Caco-2 (cell line): Measurements from ENCODE around the gene GNB1. TPM values are rescaled to one million over a fixed set of nuclear protein-coding genes. Genes with fewer than 3 reads are reported as not detected.

ENCODE experiments used
- BruUV-seq: library from RNA; stranded (reverse); fragments of 400-500 nt; replicated peaks from 2 replicates; lab custom pipeline; 2021; lab: Mats Ljungman, UMichigan
- CTCF ChIA-PET: fragments of 300-600 bp; sonication (Branson Sonifier 250); formaldehyde crosslinking; loops from one replicate; lab custom pipeline; 2022; ENCODE audit warnings: antibody characterized with exemption; lab: Charles Lee
- POLR2A ChIA-PET: fragments of 300-600 bp; sonication (Branson Sonifier 250); formaldehyde crosslinking; loops from one replicate; lab custom pipeline; 2022; ENCODE audit warnings: antibody characterized with exemption; lab: Charles Lee
- DNase-seq, 2 experiments: peaks; one replicate each; pipeline versions ENCODE4 v3.0.0 to v3.0.0-alpha.2; 2020 to 2022
- H3K27me3 ChIP-seq: replicated peaks from 2 replicates; pipeline ENCODE4 v1.6.0; 2011; ENCODE audit warnings: low read length; ENCODE audit not compliant: control insufficient read depth, insufficient read depth
- H3K36me3 ChIP-seq: 2 replicates; pipeline ENCODE4 v1.5.1; 2011; ENCODE audit warnings: low read length; ENCODE audit not compliant: control insufficient read depth, insufficient read depth
- H3K4me1 ChIP-seq: fragments of 250-450 bp; sonication (Bioruptor Pico); 2 replicates; pipeline ENCODE4 v1.5.1; 2020; ENCODE audit warnings: mild to moderate bottlenecking
- H3K4me3 ChIP-seq: 2 replicates; pipeline ENCODE4 v1.5.1; 2011; ENCODE audit warnings: low read depth, mild to moderate bottlenecking, control low read depth, low read length
- H3K9me3 ChIP-seq: fragments of 250-450 bp; sonication (Bioruptor Pico); 2 replicates; pipeline ENCODE4 v1.5.1; 2020; ENCODE audit warnings: mild to moderate bottlenecking, moderate library complexity
- H3K27ac Mint-ChIP-seq: one replicate; pipeline ENCODE4 v1.8.0; 2022; ENCODE audit warnings: mixed read lengths; ENCODE audit not compliant: unreplicated experiment
- H3K27me3 Mint-ChIP-seq: one replicate; pipeline ENCODE4 v1.8.0; 2022; ENCODE audit warnings: mixed read lengths; ENCODE audit not compliant: insufficient read depth, unreplicated experiment
- H3K36me3 Mint-ChIP-seq: one replicate; pipeline ENCODE4 v1.8.0; 2022; ENCODE audit warnings: mild to moderate bottlenecking, mixed read lengths; ENCODE audit not compliant: insufficient read depth, unreplicated experiment
- H3K4me1 Mint-ChIP-seq: one replicate; pipeline ENCODE4 v1.8.0; 2022; ENCODE audit warnings: low read depth, mixed read lengths; ENCODE audit not compliant: unreplicated experiment
- H3K4me3 Mint-ChIP-seq: one replicate; pipeline ENCODE4 v1.8.0; 2022; ENCODE audit warnings: mild to moderate bottlenecking, moderate library complexity, mixed read lengths; ENCODE audit not compliant: unreplicated experiment
- H3K9me3 Mint-ChIP-seq: one replicate; pipeline ENCODE4 v1.8.0; 2022; ENCODE audit warnings: mixed read lengths; ENCODE audit not compliant: unreplicated experiment
- intact Hi-C: fragments of 100-400 bp; cut with micrococcal nuclease; formaldehyde crosslinking; loops from one replicate; pipeline ENCODE4 v1.10.0; 2022; ENCODE audit not compliant: unreplicated experiment
- total RNA-seq: library from RNA; stranded (reverse); gene quantifications from 2 replicates; pipeline ENCODE4 v1.2.3, GENCODE V29; 2022
- TF ChIP-seq, protein P1 (sequence below), 2 experiments: fragments of 200-600 bp in 1 of 2; IDR thresholded peaks; 1 replicate in 1 of 2; 2 replicates in 1 of 2; pipeline versions ENCODE4 v1.5.1 to v1.8.0; 2011 to 2022; ENCODE audit warnings: antibody characterized with exemption in 1 of 2, control low read depth in 1 of 2, inconsistent platforms in 1 of 2, low read depth in 1 of 2, low read length in 1 of 2, mild to moderate bottlenecking in 1 of 2, moderate library complexity in 1 of 2; ENCODE audit not compliant: insufficient read depth in 1 of 2, severe bottlenecking in 1 of 2, unreplicated experiment in 1 of 2

The GNB1 gene
- total RNA-seq, 1 experiment from 2014 or later: 301 TPM

DNA sequence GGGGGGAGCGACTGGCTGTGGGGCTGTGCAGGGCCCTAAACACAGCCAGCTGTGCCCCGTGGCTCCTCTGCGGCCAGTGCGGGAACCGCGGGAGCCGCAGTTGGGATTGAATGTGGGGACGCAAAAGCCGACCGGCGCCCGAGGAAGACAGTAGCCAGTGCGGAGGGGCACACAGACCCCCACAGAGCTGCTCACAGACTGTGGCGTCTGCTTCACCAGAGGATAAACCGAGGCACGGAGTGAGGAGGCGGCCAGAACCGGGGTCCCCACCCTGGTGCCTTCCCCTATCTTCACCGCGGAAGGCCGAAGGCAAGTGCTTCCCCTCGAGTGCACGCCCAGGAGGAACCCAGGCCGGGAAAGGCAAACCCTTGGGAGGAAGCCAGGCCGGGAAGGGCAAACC, 36.9 kb upstream of the GNB1 start:
- Mint-ChIP-seq H3K9me3 (no peaks in the 10 kb centered on the region), H3K4me3 (no peak overlapping the region), H3K27ac (no peak overlapping the region), H3K27me3 (no peaks in the 10 kb centered on the region), H3K36me3 (no peaks in the 10 kb centered on the region), H3K4me1 (no peaks in the 10 kb centered on the region)
- TF ChIP-seq, protein P1, sequence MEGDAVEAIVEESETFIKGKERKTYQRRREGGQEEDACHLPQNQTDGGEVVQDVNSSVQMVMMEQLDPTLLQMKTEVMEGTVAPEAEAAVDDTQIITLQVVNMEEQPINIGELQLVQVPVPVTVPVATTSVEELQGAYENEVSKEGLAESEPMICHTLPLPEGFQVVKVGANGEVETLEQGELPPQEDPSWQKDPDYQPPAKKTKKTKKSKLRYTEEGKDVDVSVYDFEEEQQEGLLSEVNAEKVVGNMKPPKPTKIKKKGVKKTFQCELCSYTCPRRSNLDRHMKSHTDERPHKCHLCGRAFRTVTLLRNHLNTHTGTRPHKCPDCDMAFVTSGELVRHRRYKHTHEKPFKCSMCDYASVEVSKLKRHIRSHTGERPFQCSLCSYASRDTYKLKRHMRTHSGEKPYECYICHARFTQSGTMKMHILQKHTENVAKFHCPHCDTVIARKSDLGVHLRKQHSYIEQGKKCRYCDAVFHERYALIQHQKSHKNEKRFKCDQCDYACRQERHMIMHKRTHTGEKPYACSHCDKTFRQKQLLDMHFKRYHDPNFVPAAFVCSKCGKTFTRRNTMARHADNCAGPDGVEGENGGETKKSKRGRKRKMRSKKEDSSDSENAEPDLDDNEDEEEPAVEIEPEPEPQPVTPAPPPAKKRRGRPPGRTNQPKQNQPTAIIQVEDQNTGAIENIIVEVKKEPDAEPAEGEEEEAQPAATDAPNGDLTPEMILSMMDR (IDR thresholded peaks at IDR 0.05; ENCODE audit: insufficient read depth in 1 of 2, low read depth in 1 of 2, low read length in 1 of 2, severe bottlenecking in 1 of 2, unreplicated experiment in 1 of 2): no peak
- CTCF ChIA-PET: no interaction called here
- intact Hi-C loops: no loop called here
- Histone ChIP-seq H3K4me1 (peaks cover 9% of the 10 kb centered on the region; the same call in 1 of the 2 replicates), H3K27me3 (no peaks in the 10 kb centered on the region), H3K4me3 (no peak overlapping the region), H3K36me3 (no peaks in the 10 kb centered on the region), H3K9me3 (no peaks in the 10 kb centered on the region)
- DNase-seq: no peak
- no TSS peak for BruUV-seq
- POLR2A ChIA-PET: no interaction called here

DNA sequence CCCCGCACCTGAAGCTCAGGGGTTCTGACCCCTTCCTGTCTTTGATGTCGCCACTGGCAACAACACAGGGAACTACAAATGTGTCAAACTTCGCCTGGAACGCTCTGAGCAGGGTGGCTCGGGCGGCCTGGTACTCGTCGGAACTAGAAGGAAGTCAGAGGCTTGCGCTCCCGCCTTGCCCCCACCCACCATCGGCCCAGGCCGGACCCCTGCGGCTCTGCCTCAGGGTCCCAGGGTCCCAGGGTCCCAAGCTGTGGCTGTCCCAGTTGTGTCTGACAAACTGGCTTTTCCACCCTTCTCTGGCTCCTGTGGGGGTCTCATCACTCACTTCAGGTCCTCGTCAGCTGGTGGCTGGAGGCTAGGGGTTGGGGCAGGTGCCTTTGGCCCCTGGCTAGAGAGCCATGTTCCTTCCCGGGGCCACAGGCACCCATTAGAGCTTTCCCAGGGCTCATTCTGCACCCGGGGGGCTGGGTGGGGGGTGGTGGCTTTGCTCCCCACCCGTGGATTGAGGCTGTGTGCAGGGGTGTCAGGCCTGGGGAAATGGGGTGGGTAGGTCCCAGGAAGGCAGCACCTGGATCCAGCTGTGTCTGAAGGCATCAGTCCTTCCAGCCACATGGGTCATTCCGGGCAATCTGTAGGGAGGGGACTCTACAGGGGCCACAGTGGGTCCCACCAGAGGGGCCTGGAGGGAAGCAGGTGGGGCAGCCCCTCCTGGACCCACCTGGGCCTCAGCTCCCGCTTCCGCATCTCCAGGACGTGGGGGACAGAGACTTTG, 36.2 kb upstream of the GNB1 start:
- ChIA-PET POLR2A (no interaction called here), CTCF (no interaction called here)
- BruUV-seq: no TSS peak
- no peaks in the 10 kb centered on the region for H3K27me3 ChIP-seq
- intact Hi-C loops: no loop called here
- no peak for DNase-seq
- no peak overlapping the region for H3K27ac Mint-ChIP-seq
- TF ChIP-seq, protein P1 (IDR thresholded peaks at IDR 0.05; ENCODE audit: insufficient read depth in 1 of 2, low read depth in 1 of 2, low read length in 1 of 2, severe bottlenecking in 1 of 2, unreplicated experiment in 1 of 2): no peak
- H3K9me3 Mint-ChIP-seq: no peaks in the 10 kb centered on the region
- no peaks in the 10 kb centered on the region for H3K9me3 ChIP-seq
- no peak overlapping the region for H3K4me3 ChIP-seq
- H3K36me3 Mint-ChIP-seq: no peaks in the 10 kb centered on the region
- no peaks in the 10 kb centered on the region for H3K4me1 Mint-ChIP-seq
- H3K4me1 ChIP-seq: peaks cover 10% of the 10 kb centered on the region; the same call in 1 of the 2 replicates
- no peak overlapping the region for H3K4me3 Mint-ChIP-seq
- no peaks in the 10 kb centered on the region for H3K36me3 ChIP-seq
- H3K27me3 Mint-ChIP-seq: no peaks in the 10 kb centered on the region

DNA sequence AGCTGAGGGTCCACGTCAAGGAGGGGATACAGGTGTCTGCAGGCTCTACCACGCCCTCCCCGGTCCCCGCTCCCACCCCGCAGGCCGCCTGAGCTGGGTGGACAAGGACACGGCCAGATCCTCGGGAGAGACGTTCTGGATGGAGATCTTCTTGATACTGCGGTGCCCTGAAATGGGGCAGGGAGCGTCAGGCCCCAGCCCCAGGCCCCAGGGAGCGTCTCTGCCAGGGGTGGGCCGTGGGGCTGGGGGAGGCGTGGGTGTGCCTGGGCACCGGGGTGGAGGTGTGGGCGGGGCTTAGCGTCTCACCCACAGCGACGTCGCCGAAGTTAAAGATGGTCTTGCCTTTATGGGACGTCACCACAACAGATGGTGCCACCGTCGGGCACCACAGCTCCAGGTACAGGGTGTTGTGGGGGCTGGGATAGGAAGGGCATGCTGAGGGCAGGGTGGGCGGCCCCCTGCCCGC, 35.5 kb upstream of the GNB1 start:
- TF ChIP-seq, protein P1 (IDR thresholded peaks at IDR 0.05; ENCODE audit: insufficient read depth in 1 of 2, low read depth in 1 of 2, low read length in 1 of 2, severe bottlenecking in 1 of 2, unreplicated experiment in 1 of 2): no peak
- H3K4me1 Mint-ChIP-seq: no peaks in the 10 kb centered on the region
- DNase-seq: no peak
- ChIA-PET CTCF (no interaction called here), POLR2A (no interaction called here)
- H3K9me3 Mint-ChIP-seq: no peaks in the 10 kb centered on the region
- BruUV-seq: no TSS peak
- H3K4me3 ChIP-seq: no peak overlapping the region
- no peaks in the 10 kb centered on the region for H3K27me3 Mint-ChIP-seq
- H3K36me3 Mint-ChIP-seq: no peaks in the 10 kb centered on the region
- no peaks in the 10 kb centered on the region for H3K27me3 ChIP-seq
- peaks cover 10% of the 10 kb centered on the region; the same call in 1 of the 2 replicates for H3K4me1 ChIP-seq
- intact Hi-C loops: no loop called here
- H3K36me3 ChIP-seq: no peaks in the 10 kb centered on the region
- H3K4me3 Mint-ChIP-seq: no peak overlapping the region
- no peak overlapping the region for H3K27ac Mint-ChIP-seq
- no peaks in the 10 kb centered on the region for H3K9me3 ChIP-seq
